ENCODE results near the gene GRIFIN.

DNA sequence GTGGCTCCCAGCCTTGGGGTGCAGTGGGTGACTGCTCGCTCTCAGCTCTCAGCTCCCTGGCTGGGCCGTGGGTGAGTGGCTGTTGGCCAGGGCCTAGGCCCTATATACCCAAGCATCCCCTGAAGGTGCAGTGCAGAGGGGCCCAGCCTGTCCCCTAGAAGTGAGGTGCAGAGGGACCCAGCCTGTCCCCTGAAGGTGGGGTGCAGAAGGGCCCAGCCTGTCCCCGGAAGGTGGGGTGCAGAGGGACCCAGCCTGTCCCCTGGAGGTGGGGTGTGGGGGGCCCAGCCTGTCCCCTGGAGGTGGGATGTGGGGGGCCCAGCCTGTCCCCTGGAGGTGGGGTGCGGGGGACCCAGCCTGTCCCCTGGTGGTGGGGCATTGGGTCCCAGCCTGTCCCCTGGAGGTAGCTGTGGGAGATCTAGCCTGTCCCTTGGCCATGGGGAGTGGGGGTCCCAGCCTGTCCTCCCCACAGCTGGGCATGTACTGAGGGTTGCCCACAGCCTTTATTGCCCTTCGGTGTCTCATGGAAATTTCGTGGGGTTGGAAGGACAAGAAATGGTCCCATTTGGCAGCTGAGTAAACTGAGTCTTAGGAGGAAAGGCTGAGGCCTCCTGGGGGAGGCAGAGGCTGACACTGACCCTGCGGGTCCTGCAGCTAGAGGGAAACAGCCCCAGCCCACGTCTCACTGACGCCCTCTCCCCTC, 25.9 kb upstream of the GRIFIN start:
- TF ChIP-seq POLR2AphosphoS5 (IDR thresholded peaks at IDR 0.05; ENCODE audit: low read depth, low read length) (no peak), POLR2A (IDR thresholded peaks at IDR 0.05; ENCODE audit: low read depth, low read length) (no peak), TAF1 (IDR thresholded peaks at IDR 0.05; ENCODE audit: borderline replicate concordance, low read depth, low read length) (no peak)
